HG03196 (cell line): Measurements from ENCODE around the gene CA10.

ENCODE experiments used
- ATAC-seq: cut with Tn5 transposase; IDR thresholded peaks from one replicate; pipeline ENCODE4 v1.9.1; 2021; ENCODE audit not compliant: unreplicated experiment

Gene CA10

GRCh38 chr17:51820766-51821165 lies 337.7 kb downstream of the CA10 start:
- no peak for ATAC-seq

GRCh38 chr17:51820252-51820651 lies 338.3 kb downstream of the CA10 start:
- ATAC-seq: no peak

DNA sequence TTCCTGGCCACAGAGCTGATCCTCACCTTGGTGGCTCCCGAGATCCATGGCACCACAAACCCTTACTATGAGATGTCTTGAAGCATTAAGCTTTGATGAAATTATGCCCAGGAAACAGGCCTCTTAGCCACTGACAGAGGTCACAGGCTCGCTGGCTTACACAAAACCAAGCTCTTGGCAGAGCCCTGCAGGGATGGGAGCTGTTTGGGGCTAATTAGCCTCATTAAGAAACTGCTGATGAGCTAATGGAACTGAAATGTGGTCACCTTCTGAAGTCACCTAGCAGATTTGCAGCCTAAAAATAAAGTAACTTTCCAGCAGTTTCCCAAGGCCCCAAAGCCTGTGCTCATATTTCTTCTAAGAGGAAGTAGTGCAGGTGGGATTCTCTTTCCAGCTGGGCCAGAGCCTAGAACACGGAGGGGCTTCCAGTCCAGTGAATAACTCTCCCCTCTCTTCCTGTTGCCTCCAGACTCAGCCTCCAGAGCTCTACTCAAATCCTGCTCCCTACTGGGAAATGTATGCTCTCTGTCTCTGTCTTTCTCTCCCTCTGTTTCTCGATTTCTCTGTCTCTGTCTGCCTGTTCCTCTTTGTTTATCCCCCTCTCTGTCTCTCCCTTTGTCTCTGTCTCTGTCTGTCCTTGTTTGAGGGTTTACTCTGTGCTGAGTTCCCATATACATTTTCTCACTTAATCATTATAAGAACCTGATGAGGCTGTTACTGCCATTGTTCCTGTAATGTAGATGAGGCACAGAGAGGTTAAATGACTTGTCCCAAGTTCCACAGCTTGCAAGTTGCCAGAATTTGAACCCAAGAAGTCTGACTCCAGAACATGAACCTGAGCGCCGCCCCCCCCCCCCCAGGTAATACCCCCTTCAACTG lies 338.9 kb downstream of the CA10 start:
- no peak for ATAC-seq

GRCh38 chr17:51818777-51819176 lies 339.7 kb downstream of the CA10 start:
- no peak for ATAC-seq

DNA sequence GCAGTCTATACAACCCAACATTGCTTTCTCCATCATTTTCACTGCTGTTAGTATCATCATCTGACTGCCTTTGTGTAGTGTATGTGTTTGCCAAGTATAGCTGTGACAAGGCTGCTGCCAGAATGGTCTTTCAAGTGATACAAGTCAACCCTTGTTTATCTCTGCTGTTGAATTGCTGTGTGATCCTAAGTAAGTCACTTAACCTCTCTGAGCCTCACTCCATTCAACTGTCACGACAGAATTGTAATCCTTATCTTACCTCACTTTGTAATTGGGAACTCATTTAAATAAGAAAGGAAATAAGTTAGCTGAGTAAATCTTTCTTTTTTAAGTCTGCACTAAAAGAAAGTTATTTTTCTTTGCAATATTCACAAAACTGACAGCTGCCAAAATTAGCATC lies 340.6 kb downstream of the CA10 start:
- no peak for ATAC-seq

GRCh38 chr17:51817117-51817516 lies 341.4 kb downstream of the CA10 start:
- ATAC-seq: no peak

GRCh38 chr17:51815097-51815496 lies 343.4 kb downstream of the CA10 start:
- no peak for ATAC-seq

GRCh38 chr17:51814521-51814920 lies 344.0 kb downstream of the CA10 start:
- ATAC-seq: no peak

DNA sequence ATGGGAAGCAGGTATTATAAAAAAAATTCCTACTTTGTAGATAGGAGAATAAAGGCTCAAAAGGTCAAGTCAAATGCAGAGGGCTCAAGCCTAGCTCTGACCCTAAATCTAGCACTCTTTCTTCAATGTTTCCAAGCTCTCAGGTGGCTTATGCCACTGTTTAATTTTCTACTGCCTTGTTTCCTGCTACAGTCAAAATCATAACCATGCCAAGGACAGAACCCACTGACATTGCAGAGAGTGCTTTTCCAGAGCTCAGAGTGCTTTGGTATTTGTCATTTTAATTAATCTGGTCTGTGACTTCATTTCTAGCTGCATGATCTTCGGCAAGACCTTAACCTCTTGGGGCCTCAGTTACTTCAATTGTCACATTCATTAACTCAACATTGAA lies 344.7 kb downstream of the CA10 start:
- no peak for ATAC-seq

DNA sequence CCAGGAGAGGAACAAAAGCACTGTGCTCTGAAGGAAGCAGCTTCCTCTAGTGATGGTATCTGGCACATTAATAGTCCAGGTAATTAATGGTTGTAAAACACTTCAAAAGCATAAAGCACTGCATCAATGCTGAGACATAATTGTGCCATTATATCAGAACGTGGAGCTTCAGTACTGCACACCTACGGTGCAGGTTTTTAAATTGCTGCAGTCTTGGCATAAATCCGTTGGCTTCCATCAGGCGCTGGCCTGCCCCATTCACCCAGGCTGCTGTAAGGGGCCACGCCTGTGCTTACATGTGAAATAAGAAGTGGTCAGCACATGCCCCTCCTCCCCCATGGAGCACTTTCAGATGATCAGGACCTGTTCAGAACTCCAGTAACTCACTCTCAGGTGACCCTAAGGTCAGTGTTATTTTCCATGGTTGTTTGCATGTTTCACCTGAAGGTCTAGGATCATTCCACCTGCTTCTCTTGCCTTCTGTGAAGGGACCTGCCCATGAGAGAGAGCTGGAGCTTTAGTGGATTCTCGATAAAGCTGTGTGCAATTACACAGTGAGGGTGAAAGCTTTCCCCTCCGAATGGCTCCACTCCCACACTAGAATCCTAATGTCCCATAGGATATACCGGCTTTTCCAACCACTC lies 345.3 kb downstream of the CA10 start:
- ATAC-seq: no peak

DNA sequence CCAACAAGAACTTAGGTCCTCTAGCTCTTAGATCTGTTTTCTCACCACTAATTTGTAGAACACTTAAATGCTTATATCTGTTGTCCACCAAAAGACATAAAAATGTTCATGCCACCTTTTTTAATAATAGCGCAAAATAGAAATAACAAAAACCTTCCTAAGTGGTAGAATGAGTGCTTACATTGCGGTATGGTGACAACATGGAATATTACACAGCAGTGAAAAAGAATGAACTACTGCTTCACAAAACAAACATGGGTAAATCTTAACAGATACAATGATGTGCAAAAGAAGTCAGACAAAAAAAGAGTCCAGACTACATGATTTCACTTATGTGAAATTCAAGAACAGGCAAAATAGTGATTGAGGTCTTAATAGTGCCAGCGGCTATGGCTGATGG lies 351.1 kb downstream of the CA10 start:
- ATAC-seq: no peak

DNA sequence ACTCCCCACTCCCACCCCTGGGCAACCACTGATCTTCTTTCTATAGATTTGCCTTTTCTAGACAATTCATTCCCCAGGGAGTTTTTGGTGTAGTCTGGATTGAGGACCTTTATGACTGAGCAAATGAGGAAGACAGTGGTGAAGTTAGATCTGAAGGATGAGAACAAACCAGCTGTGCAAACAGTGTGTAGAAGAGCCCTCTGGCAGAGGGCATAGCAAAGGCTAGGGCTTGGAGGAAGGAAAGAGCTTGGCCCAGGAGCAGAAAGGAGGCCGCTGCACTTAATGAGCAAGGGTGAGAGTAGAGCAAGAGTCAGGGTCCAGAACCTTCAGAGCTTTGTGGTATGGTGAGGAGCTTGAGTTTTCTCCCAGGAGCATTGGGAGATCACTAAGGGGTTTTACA lies 352.7 kb downstream of the CA10 start:
- no peak for ATAC-seq

DNA sequence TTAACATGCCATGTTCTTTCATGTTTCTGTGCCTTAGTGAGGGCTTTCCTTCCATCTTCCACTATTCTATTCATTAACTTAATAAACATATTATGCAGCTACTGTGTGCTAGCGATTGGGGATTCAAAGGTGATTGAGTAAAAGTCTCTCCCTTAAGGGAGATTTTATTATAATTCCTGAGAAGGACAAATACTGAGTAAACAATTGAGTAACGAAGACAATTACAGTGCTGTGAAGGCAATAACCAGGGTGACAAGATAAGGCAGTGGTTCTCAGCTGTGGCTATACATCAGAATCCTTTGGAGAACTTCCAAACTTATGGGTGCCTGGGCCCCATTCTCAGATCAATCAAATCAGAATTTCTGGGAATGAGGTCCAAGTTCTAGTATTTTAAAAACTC lies 353.3 kb downstream of the CA10 start:
- no peak for ATAC-seq

DNA sequence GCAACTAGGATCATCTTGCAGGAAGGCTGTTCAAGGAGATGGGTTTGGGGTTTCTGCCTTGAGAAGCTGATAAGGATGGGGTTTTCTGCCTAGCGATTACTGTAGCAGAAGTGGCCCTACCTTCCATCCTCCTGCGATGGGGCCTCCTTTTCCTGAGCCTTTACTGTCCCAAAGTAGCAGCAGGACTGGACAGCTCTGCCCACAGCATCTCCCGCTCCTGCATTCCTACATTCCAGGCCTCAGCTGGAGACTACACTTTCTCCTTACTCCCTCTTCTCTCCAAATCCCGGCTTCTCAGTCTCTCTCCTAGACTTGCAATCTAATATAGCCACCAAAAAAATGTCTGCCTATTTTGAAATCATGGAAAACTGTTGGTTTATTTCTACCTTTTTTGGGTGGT lies 355.4 kb downstream of the CA10 start:
- ATAC-seq: no peak

DNA sequence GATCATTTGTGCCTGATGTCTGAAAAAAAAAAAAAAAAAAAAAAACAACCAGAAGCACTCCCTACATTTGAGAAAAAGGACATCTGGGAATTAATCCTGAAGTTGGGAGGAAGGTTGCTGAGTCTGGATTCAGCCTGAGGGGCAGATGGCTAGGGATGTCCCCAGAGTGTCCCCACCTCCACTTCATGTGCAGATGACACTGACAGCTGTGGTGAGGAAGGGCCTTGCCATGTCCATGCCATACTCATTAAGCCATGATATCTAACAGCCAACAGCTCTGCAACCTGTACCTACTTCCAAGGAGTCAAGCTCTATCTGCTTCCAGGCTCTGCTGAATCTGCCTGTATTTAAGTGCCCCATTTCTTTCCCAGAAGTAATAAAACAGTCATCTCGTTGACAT lies 356.0 kb downstream of the CA10 start:
- no peak for ATAC-seq

- ATAC-seq: no peak
Observed at GRCh38 chr17:51801626-51802025, 356.9 kb downstream of the CA10 start.

DNA sequence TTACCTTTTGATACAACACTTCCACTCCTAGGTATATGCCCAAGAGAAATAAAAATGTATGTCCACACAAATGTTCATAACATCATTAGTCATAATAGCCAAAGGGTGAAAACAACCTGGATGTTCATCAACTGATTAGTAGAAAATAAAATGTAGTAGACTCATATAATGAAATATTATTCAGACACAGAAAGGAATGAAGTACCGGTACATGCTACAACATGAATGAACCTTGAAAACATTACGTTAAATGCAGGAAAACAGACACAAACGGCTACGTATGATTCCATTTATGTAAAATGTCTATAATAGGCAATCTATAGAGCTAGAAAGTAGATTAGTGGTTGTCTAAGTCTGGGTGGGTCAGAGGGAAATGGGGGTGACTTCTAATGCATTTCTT lies 358.5 kb downstream of the CA10 start:
- ATAC-seq: no peak

DNA sequence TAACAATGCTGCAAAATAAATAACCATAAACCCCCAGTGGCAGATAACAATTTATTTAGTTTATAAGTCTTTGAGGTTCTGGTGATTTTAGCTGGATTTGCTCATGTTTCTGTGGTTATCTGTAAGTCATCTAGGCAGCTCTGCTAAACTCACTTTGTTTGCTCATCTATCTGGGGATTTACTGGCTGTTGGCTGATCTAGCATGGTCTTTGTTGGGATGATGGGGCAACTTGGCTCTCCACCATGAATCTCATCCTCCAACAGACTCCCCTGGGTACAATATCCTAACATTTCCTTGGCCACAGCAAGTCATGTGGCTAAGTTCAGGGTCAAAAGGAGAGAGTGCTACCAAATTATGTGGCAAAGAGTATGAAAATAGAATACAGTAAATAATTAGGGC lies 359.3 kb downstream of the CA10 start:
- no peak for ATAC-seq

DNA sequence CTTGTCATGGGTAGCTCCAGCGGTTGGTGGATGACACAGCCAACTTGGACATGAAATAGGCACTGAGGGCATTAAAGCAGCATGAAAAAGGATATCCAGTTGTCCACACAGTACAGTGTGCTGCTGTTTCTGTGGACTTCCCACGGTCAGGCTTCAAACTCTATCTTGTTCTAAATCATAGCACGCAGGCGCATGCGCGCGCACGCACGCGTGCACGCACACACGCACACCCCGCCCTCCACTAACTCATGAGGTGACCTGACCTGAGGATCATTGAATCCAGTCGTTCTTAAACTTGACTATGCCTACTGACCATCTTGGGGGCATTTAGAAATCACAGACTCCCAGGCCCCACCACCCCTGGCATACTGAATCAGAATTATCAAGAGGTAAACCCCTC lies 361.4 kb downstream of the CA10 start:
- ATAC-seq: no peak

DNA sequence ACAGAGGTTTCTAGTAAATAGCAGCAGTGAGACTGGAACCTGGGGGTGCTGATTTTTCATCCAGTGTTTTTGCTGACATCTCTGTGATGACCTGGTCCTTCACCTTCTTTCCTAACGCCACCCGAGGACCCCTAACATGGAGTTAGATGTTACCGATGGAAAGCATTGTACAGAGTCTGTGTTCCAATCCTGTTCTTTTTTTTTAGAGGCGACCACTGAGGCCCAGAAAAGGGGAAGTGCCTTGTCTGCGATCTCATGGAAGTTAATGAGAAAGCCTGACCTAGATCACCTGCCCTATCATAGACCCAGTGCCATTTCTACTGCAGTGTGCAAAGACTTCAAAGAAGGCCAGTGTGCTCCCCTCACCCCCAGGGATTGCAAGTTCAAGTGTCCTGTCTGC lies 362.5 kb downstream of the CA10 start:
- no peak for ATAC-seq

DNA sequence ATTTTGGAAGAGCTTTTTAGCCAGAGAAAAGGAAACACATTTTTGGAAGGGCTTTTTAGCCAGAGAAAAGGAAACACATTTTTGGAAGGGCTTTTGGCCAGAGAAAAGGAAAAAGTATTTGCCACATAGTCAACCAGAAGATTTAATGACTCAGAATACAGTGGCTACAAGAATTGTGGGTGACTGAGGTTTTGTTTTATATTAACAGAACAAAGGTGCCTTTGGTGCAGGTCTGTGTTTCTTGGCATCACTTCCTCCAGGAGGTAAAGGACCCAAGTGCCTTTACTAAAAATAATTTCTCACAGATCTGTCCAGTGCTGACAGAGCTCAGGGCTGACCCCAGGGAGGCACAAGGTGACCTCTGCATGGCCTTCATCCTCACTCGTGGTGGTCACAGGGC lies 363.1 kb downstream of the CA10 start:
- ATAC-seq: no peak

DNA sequence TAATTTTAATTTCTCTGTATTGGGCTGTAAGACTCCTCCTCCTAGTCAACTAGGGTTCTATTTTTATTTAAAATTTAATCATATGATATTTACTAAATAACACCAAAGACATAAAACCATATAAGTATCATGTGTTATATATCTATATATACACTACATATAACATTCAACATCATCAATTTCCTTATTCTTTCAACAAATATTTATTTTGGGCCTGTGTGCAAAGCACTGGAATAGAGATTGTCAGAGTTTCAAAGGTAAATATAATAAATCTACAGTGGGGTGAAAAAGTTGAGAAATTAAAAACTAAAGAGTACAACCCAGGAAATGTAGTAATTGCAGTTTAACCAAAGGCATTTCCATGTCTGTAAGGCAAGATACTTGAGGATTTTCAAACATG lies 364.0 kb downstream of the CA10 start:
- ATAC-seq: no peak

DNA sequence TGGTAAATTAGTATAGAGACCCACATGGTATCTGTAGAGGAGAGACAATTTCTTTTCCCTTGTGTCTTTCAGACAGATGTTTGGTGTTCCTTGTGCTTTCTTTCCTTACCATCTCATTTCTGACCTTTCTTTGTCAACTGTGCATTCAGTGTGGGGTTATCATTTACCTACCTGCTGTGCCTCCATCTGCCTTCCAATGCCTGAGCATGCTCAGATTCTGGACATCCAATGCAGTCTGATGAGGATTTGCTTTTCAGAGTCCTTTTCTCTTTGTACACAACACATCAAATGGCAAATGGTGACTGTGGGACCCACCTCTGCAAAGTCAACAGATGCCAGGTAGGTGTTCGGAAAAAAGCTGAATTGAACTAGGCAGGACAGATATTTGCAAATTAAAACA lies 364.8 kb downstream of the CA10 start:
- no peak for ATAC-seq
